B cell (primary cell): ENCODE data around the gene PEDS1.

Experiments
- CTCF ChIP-seq: fragments of 200-600 bp; IDR thresholded peaks from one replicate; pipeline ENCODE4 v1.8.0; 2022; ENCODE audit warnings: antibody characterized with exemption, mild to moderate bottlenecking
- EZH2 ChIP-seq: IDR thresholded peaks from 2 replicates; pipeline ENCODE4 v1.6.1; 2012; ENCODE audit warnings: borderline replicate concordance, low read depth, mild to moderate bottlenecking, moderate library complexity, low read length; ENCODE audit not compliant: insufficient read depth, poor library complexity, severe bottlenecking

- TF ChIP-seq CTCF = no peak
- TF ChIP-seq EZH2 = no peak
These were observed 26.9 kb downstream of the PEDS1 start for GRCh38 chr20:50126662-50127061.
